ENCODE results near the gene SYTL2.
"Not testable (repeated sequence)": the region's sequence is repeated elsewhere in the genome, so short reads cannot be mapped to it uniquely, and the experiment has no call there.

Gene SYTL2

GRCh38 chr11:85810871-85811611 lies at the start of gene SYTL2:
SYTL2 (minus strand) TSS chr11:85811141; CDS start chr11:85757725, 53,416 bp downstream.
- TF ChIP-seq, protein P1, sequence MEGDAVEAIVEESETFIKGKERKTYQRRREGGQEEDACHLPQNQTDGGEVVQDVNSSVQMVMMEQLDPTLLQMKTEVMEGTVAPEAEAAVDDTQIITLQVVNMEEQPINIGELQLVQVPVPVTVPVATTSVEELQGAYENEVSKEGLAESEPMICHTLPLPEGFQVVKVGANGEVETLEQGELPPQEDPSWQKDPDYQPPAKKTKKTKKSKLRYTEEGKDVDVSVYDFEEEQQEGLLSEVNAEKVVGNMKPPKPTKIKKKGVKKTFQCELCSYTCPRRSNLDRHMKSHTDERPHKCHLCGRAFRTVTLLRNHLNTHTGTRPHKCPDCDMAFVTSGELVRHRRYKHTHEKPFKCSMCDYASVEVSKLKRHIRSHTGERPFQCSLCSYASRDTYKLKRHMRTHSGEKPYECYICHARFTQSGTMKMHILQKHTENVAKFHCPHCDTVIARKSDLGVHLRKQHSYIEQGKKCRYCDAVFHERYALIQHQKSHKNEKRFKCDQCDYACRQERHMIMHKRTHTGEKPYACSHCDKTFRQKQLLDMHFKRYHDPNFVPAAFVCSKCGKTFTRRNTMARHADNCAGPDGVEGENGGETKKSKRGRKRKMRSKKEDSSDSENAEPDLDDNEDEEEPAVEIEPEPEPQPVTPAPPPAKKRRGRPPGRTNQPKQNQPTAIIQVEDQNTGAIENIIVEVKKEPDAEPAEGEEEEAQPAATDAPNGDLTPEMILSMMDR (IDR thresholded peaks at IDR 0.05; ENCODE audit: control insufficient read depth, extremely low read depth, insufficient read depth) = no peak
- H3K4me3 ChIP-seq (ENCODE audit: low read depth, low read length) = peak within 1 kb of the TSS; percentile 35; the same call in 1 of the 2 replicates
- no peak for DNase-seq (ENCODE audit: low read depth)

- not testable (repeated sequence) for H3K4me3 ChIP-seq (ENCODE audit: low read depth, low read length); DNase-seq (ENCODE audit: low read depth)
Measured at GRCh38 chr11:85859541-85859940, 48.6 kb upstream of the SYTL2 start.

GRCh38 chr11:85857098-85857497 lies 46.2 kb upstream of the SYTL2 start:
- no peak for DNase-seq (ENCODE audit: low read depth)
- no peak overlapping the region for H3K4me3 ChIP-seq (ENCODE audit: low read depth, low read length)
- TF ChIP-seq, protein P1 (IDR thresholded peaks at IDR 0.05; ENCODE audit: control insufficient read depth, extremely low read depth, insufficient read depth) = no peak

DNA sequence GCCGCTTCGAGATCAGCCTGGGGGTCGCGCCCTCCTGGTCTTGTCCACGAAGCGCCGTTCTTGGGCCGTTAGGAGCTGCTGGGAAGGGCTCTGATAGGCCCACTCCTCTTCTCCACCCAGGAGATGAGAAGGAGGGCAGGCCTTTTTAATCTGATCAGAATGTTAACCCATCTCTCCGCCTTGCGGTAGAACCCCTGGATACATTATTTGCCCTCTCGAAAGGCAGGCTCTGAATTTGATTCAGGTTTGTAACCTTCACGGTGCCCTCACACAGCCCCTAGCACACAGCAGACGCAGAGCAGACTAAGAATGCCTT lies 44.4 kb upstream of the SYTL2 start, which contains the start of gene CCDC83:
Gene CCDC83, plus strand, starts transcription at position 43 of the 316 bp plus-strand sequence. CDS start 9,741 bp downstream, outside the sequence.
- TF ChIP-seq, protein P1 (IDR thresholded peaks at IDR 0.05; ENCODE audit: control insufficient read depth, extremely low read depth, insufficient read depth) = no peak
- H3K4me3 ChIP-seq (ENCODE audit: low read depth, low read length) = peak within 1 kb of the TSS; percentile 42
- DNase-seq (ENCODE audit: low read depth) = no peak

- DNase-seq (ENCODE audit: low read depth) = peak; percentile 49
- peak overlapping the region; percentile 42 for H3K4me3 ChIP-seq (ENCODE audit: low read depth, low read length)
- TF ChIP-seq, protein P1 (IDR thresholded peaks at IDR 0.05; ENCODE audit: control insufficient read depth, extremely low read depth, insufficient read depth) = peak; percentile 87
Measured at GRCh38 chr11:85854557-85855340, 43.8 kb upstream of the SYTL2 start.

DNA sequence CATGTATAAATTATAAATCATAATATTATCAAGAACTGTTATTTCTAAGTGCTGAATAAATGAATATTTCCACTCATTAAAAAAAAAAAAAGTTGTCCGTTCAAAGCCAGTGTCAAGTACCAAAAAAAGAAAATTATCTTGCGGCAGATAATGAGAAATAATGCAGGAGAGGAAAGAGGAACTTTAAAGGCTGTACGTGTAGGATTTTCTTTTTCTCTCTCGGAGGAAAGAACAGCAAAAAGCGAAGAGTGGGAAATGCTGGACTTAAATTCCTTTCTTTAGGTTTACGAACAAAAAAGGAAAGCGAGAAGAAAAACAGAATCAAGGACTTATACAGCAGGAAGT lies 43.2 kb upstream of the SYTL2 start:
- H3K4me3 ChIP-seq (ENCODE audit: low read depth, low read length) = peak overlapping the region; percentile 42
- TF ChIP-seq, protein P1 (IDR thresholded peaks at IDR 0.05; ENCODE audit: control insufficient read depth, extremely low read depth, insufficient read depth) = no peak
- DNase-seq (ENCODE audit: low read depth) = no peak

DNA sequence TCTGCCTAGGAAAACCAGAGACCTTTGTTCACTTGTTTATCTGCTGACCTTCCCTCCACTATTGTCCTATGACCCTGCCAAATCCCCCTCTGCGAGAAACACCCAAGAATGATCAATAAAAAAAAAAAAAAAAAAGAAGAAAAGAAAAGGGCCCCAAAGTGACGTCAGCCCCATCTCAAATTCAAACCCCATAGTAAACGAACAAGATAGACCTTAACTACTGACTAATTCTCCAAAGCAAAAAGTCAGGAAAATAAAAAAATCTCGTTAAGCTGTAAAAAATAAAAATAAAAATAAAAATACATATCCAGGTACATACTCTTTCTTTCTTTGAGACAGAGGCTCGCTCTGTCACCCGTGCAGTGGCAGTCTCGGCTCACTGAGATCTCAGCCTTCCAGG lies 42.6 kb upstream of the SYTL2 start:
- not testable (repeated sequence) for H3K4me3 ChIP-seq (ENCODE audit: low read depth, low read length); DNase-seq (ENCODE audit: low read depth)

GRCh38 chr11:85852754-85853153 lies 41.8 kb upstream of the SYTL2 start:
- H3K4me3 ChIP-seq (ENCODE audit: low read depth, low read length); DNase-seq (ENCODE audit: low read depth): not testable (repeated sequence)

Measured in LNCaP clone FGC (cell line).